ENCODE results near the gene CENPB.

CENPB gene

DNA sequence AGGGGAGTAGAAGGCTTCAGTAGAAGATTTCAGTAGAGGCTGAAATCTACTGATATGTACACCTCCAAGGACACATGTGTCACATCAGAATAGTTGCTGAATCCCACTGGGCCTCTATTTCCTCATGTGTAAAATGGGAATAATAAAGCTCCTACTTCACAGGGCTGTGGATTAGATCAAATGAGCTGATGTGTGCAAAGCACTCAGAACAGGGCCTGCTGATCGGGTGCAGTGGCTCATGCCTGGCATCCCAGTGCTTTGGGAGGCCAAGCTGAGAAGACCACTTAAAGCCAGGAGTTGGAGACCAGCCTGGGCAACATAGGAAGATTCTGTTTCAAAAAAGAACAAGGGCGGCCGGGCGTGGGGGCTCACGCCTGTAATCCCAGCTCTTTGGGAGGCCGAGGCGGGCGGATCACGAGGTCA lies 25.7 kb upstream of the CENPB start:
- no peaks in the 10 kb centered on the region for H3F3A ChIP-seq (ENCODE audit: control insufficient read depth, insufficient read depth)
- peaks cover 11% of the 10 kb centered on the region for H3K4me1 ChIP-seq (ENCODE audit: control insufficient read depth, low read length)
- no peak overlapping the region for H3K4me3 ChIP-seq (ENCODE audit: low read length)
- H3K9me3 ChIP-seq (ENCODE audit: control insufficient read depth, insufficient read depth, low read length), result no peaks in the 10 kb centered on the region
- no peak overlapping the region for H3K27ac ChIP-seq (ENCODE audit: low read depth, low read length)
- no peaks in the 10 kb centered on the region for H4K20me1 ChIP-seq (ENCODE audit: control insufficient read depth, insufficient read depth, low read depth, low read length)
- H3K4me2 ChIP-seq (ENCODE audit: low read length), result no peak overlapping the region
- no peaks in the 10 kb centered on the region; the same call in 1 of the 2 replicates for H3K27me3 ChIP-seq (ENCODE audit: control insufficient read depth, low read length)
- no peaks in the 10 kb centered on the region for H3K36me3 ChIP-seq (ENCODE audit: control insufficient read depth, low read length)
- no peaks in the 10 kb centered on the region for H3K9me2 ChIP-seq (replicated peaks; ENCODE audit: control insufficient read depth, low read length)
- TF ChIP-seq EZH2phosphoT487 (IDR thresholded peaks at IDR 0.05; ENCODE audit: borderline replicate concordance, low read length), result no peak
- TF ChIP-seq, protein P1, sequence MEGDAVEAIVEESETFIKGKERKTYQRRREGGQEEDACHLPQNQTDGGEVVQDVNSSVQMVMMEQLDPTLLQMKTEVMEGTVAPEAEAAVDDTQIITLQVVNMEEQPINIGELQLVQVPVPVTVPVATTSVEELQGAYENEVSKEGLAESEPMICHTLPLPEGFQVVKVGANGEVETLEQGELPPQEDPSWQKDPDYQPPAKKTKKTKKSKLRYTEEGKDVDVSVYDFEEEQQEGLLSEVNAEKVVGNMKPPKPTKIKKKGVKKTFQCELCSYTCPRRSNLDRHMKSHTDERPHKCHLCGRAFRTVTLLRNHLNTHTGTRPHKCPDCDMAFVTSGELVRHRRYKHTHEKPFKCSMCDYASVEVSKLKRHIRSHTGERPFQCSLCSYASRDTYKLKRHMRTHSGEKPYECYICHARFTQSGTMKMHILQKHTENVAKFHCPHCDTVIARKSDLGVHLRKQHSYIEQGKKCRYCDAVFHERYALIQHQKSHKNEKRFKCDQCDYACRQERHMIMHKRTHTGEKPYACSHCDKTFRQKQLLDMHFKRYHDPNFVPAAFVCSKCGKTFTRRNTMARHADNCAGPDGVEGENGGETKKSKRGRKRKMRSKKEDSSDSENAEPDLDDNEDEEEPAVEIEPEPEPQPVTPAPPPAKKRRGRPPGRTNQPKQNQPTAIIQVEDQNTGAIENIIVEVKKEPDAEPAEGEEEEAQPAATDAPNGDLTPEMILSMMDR (IDR thresholded peaks at IDR 0.05; ENCODE audit: low read depth, low read length, poor library complexity, severe bottlenecking), result no peak
- no peaks in the 10 kb centered on the region for H3K79me2 ChIP-seq (ENCODE audit: control insufficient read depth, low read length)

DNA sequence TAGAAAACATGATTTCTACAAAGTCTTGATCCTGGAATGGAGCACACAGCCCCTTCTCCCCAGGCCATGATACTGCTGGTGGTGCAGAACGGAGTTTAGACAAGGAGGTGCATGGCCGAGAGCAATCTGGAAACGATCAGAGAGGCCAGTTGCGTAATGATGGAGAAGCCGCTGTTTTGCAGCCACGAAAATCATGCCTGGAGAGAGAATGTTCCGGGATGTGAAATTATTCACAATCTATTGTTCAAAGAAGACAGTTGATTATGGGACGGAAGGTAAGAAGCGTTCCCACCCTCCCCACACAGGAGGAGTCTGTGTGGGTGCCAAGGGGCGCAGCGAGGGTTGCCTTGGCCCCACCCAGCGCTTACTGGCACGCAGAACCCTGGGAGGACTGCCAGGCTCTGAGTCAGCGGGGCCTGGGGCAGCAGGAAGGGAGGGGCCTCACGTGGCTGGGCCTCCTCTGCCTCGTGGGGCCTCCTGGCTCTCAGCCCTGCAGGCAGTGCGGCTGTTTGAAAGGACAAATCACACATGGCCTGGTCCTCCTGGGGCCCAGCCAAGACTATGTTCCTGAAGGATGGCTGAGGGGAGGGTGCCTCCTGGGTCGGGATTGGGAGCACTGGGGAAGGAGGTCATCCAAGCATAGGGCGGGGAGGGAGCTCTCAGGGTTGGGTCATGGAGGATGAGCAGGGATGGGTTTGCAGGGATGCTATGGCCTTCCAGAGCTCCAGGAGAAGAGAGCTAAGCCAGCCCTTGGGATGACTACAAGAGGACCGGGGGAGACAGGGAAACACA lies 25.1 kb upstream of the CENPB start:
- no peaks in the 10 kb centered on the region for H3F3A ChIP-seq (ENCODE audit: control insufficient read depth, insufficient read depth)
- H3K79me2 ChIP-seq (ENCODE audit: control insufficient read depth, low read length), result no peaks in the 10 kb centered on the region
- no peak overlapping the region for H3K4me2 ChIP-seq (ENCODE audit: low read length)
- no peaks in the 10 kb centered on the region for H4K20me1 ChIP-seq (ENCODE audit: control insufficient read depth, insufficient read depth, low read depth, low read length)
- H3K27ac ChIP-seq (ENCODE audit: low read depth, low read length), result no peak overlapping the region
- H3K4me1 ChIP-seq (ENCODE audit: control insufficient read depth, low read length), result peaks cover 15% of the 10 kb centered on the region
- no peaks in the 10 kb centered on the region for H3K9me2 ChIP-seq (replicated peaks; ENCODE audit: control insufficient read depth, low read length)
- no peaks in the 10 kb centered on the region for H3K36me3 ChIP-seq (ENCODE audit: control insufficient read depth, low read length)
- no peaks in the 10 kb centered on the region; the same call in 1 of the 2 replicates for H3K27me3 ChIP-seq (ENCODE audit: control insufficient read depth, low read length)
- H3K4me3 ChIP-seq (ENCODE audit: low read length), result no peak overlapping the region
- TF ChIP-seq, protein P1 (IDR thresholded peaks at IDR 0.05; ENCODE audit: low read depth, low read length, poor library complexity, severe bottlenecking), result no peak
- TF ChIP-seq EZH2phosphoT487 (IDR thresholded peaks at IDR 0.05; ENCODE audit: borderline replicate concordance, low read length), result no peak
- H3K9me3 ChIP-seq (ENCODE audit: control insufficient read depth, insufficient read depth, low read length), result no peaks in the 10 kb centered on the region

DNA sequence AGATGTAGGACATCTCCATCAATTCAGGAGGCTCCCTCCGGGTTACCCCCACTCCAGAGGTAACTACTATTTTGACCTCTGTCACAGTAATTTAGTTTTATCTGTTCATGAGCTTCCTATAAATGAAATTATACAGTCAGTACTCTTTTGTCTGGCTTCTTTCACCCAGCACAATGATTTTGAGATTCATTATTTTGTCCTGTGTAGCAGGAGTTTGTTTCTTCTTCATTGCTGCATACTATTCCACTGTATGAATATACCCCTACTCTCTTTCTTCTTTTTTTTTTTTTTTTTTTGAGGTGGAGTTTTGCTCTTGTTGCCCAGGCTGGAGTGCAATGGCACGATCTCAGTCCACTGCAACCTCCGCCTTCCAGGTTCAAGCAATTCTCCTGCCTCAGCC lies 22.0 kb upstream of the CENPB start:
- Histone ChIP-seq H3K4me1 (ENCODE audit: control insufficient read depth, low read length) (peaks cover 15% of the 10 kb centered on the region), H3K27ac (ENCODE audit: low read depth, low read length) (no peak overlapping the region)

More for the DNA sequence above, 22.0 kb upstream of the CENPB start:
- Histone ChIP-seq H3K4me2 (ENCODE audit: low read length) (no peak overlapping the region), H3K79me2 (ENCODE audit: control insufficient read depth, low read length) (no peaks in the 10 kb centered on the region), H3K27me3 (ENCODE audit: control insufficient read depth, low read length) (no peaks in the 10 kb centered on the region), H3F3A (ENCODE audit: control insufficient read depth, insufficient read depth) (no peaks in the 10 kb centered on the region), H3K36me3 (ENCODE audit: control insufficient read depth, low read length) (peaks cover 25% of the 10 kb centered on the region), H3K9me3 (ENCODE audit: control insufficient read depth, insufficient read depth, low read length) (no peaks in the 10 kb centered on the region), H4K20me1 (ENCODE audit: control insufficient read depth, insufficient read depth, low read depth, low read length) (no peaks in the 10 kb centered on the region), H3K4me3 (ENCODE audit: low read length) (no peak overlapping the region), H3K9me2 (replicated peaks; ENCODE audit: control insufficient read depth, low read length) (no peaks in the 10 kb centered on the region)
- TF ChIP-seq EZH2phosphoT487 (IDR thresholded peaks at IDR 0.05; ENCODE audit: borderline replicate concordance, low read length), result no peak
- TF ChIP-seq, protein P1 (IDR thresholded peaks at IDR 0.05; ENCODE audit: low read depth, low read length, poor library complexity, severe bottlenecking), result no peak

All from DOHH2 (cell line).